Caco-2 (cell line): Measurements from ENCODE around the gene COL8A2. TPM values are rescaled to one million over a fixed set of nuclear protein-coding genes. Genes with fewer than 3 reads are reported as not detected.
A peak's percentile ranks its signal among the peaks of the same experiment; 100 is the strongest.

Source experiments
- BruUV-seq: library from RNA; stranded (reverse); fragments of 400-500 nt; replicated peaks from 2 replicates; lab custom pipeline; 2021; lab: Mats Ljungman, UMichigan
- CTCF ChIA-PET: fragments of 300-600 bp; sonication (Branson Sonifier 250); formaldehyde crosslinking; loops from one replicate; lab custom pipeline; 2022; ENCODE audit warnings: antibody characterized with exemption; lab: Charles Lee
- POLR2A ChIA-PET: fragments of 300-600 bp; sonication (Branson Sonifier 250); formaldehyde crosslinking; loops from one replicate; lab custom pipeline; 2022; ENCODE audit warnings: antibody characterized with exemption; lab: Charles Lee
- DNase-seq, 2 experiments: peaks; one replicate each; pipeline versions ENCODE4 v3.0.0 to v3.0.0-alpha.2; 2020 to 2022
- H3K27me3 ChIP-seq: replicated peaks from 2 replicates; pipeline ENCODE4 v1.6.0; 2011; ENCODE audit warnings: low read length; ENCODE audit not compliant: control insufficient read depth, insufficient read depth
- H3K36me3 ChIP-seq: 2 replicates; pipeline ENCODE4 v1.5.1; 2011; ENCODE audit warnings: low read length; ENCODE audit not compliant: control insufficient read depth, insufficient read depth
- H3K4me1 ChIP-seq: fragments of 250-450 bp; sonication (Bioruptor Pico); 2 replicates; pipeline ENCODE4 v1.5.1; 2020; ENCODE audit warnings: mild to moderate bottlenecking
- H3K4me3 ChIP-seq: 2 replicates; pipeline ENCODE4 v1.5.1; 2011; ENCODE audit warnings: low read depth, mild to moderate bottlenecking, control low read depth, low read length
- H3K9me3 ChIP-seq: fragments of 250-450 bp; sonication (Bioruptor Pico); 2 replicates; pipeline ENCODE4 v1.5.1; 2020; ENCODE audit warnings: mild to moderate bottlenecking, moderate library complexity
- H3K27ac Mint-ChIP-seq: one replicate; pipeline ENCODE4 v1.8.0; 2022; ENCODE audit warnings: mixed read lengths; ENCODE audit not compliant: unreplicated experiment
- H3K27me3 Mint-ChIP-seq: one replicate; pipeline ENCODE4 v1.8.0; 2022; ENCODE audit warnings: mixed read lengths; ENCODE audit not compliant: insufficient read depth, unreplicated experiment
- H3K36me3 Mint-ChIP-seq: one replicate; pipeline ENCODE4 v1.8.0; 2022; ENCODE audit warnings: mild to moderate bottlenecking, mixed read lengths; ENCODE audit not compliant: insufficient read depth, unreplicated experiment
- H3K4me1 Mint-ChIP-seq: one replicate; pipeline ENCODE4 v1.8.0; 2022; ENCODE audit warnings: low read depth, mixed read lengths; ENCODE audit not compliant: unreplicated experiment
- H3K4me3 Mint-ChIP-seq: one replicate; pipeline ENCODE4 v1.8.0; 2022; ENCODE audit warnings: mild to moderate bottlenecking, moderate library complexity, mixed read lengths; ENCODE audit not compliant: unreplicated experiment
- H3K9me3 Mint-ChIP-seq: one replicate; pipeline ENCODE4 v1.8.0; 2022; ENCODE audit warnings: mixed read lengths; ENCODE audit not compliant: unreplicated experiment
- intact Hi-C: fragments of 100-400 bp; cut with micrococcal nuclease; formaldehyde crosslinking; loops from one replicate; pipeline ENCODE4 v1.10.0; 2022; ENCODE audit not compliant: unreplicated experiment
- total RNA-seq: library from RNA; stranded (reverse); gene quantifications from 2 replicates; pipeline ENCODE4 v1.2.3, GENCODE V29; 2022
- TF ChIP-seq, protein P1 (sequence below), 2 experiments: fragments of 200-600 bp in 1 of 2; IDR thresholded peaks; 1 replicate in 1 of 2; 2 replicates in 1 of 2; pipeline versions ENCODE4 v1.5.1 to v1.8.0; 2011 to 2022; ENCODE audit warnings: antibody characterized with exemption in 1 of 2, control low read depth in 1 of 2, inconsistent platforms in 1 of 2, low read depth in 1 of 2, low read length in 1 of 2, mild to moderate bottlenecking in 1 of 2, moderate library complexity in 1 of 2; ENCODE audit not compliant: insufficient read depth in 1 of 2, severe bottlenecking in 1 of 2, unreplicated experiment in 1 of 2

The COL8A2 gene
- total RNA-seq, 1 experiment from 2014 or later: 0.18 TPM

DNA sequence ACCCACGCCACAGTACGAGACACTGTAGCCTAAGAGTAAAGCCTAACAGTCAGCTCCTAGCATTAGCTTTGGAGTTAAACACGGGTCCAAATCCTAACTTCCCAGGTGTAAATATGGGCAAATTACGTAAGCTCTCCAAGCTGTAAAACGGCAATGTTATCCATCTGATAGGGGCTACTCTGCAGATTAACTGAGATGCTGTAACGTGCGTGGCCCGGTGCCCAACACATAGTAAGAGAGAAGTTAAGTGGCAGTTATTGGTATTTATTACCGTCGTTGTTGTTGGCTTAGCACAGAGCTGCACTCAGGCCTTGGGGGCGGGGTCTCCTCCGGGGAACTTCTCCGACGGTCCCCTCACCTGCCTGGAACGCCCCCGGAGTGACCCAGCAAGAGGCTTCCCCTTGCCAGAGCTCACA, 23.8 kb upstream of the COL8A2 start:
- no peaks in the 10 kb centered on the region for H3K9me3 Mint-ChIP-seq
- no peaks in the 10 kb centered on the region for H3K9me3 ChIP-seq
- CTCF ChIA-PET: interaction anchor here (1.1 to 2.0 kb wide), 7 partner anchors 14 to 220 kb away, joined by 5 to 13 read pairs (median 9); partner anchors contain the start of gene THRAP3
- H3K27me3 ChIP-seq: no peaks in the 10 kb centered on the region
- DNase-seq: no peak
- peak overlapping the region; percentile 100 for H3K27ac Mint-ChIP-seq
- peaks cover 10% of the 10 kb centered on the region for H3K4me1 ChIP-seq
- TF ChIP-seq, protein P1, sequence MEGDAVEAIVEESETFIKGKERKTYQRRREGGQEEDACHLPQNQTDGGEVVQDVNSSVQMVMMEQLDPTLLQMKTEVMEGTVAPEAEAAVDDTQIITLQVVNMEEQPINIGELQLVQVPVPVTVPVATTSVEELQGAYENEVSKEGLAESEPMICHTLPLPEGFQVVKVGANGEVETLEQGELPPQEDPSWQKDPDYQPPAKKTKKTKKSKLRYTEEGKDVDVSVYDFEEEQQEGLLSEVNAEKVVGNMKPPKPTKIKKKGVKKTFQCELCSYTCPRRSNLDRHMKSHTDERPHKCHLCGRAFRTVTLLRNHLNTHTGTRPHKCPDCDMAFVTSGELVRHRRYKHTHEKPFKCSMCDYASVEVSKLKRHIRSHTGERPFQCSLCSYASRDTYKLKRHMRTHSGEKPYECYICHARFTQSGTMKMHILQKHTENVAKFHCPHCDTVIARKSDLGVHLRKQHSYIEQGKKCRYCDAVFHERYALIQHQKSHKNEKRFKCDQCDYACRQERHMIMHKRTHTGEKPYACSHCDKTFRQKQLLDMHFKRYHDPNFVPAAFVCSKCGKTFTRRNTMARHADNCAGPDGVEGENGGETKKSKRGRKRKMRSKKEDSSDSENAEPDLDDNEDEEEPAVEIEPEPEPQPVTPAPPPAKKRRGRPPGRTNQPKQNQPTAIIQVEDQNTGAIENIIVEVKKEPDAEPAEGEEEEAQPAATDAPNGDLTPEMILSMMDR (IDR thresholded peaks at IDR 0.05; ENCODE audit: insufficient read depth in 1 of 2, low read depth in 1 of 2, low read length in 1 of 2, severe bottlenecking in 1 of 2, unreplicated experiment in 1 of 2): no peak
- intact Hi-C loops: loop anchor here (1.0 to 5.0 kb wide), 5 partner anchors 39 to 136 kb away; partner anchors contain the start of gene THRAP3
- H3K36me3 ChIP-seq: no peaks in the 10 kb centered on the region
- H3K36me3 Mint-ChIP-seq: peaks cover 15% of the 10 kb centered on the region
- peak overlapping the region; percentile 60 for H3K4me3 ChIP-seq
- no peaks in the 10 kb centered on the region for H3K4me1 Mint-ChIP-seq
- no peaks in the 10 kb centered on the region for H3K27me3 Mint-ChIP-seq
- H3K4me3 Mint-ChIP-seq: peak overlapping the region; percentile 99
- POLR2A ChIA-PET: interaction anchor here (0.6 to 0.8 kb wide), 4 partner anchors 18 to 247 kb away, joined by 3 to 4 read pairs (median 4); partner anchors contain the start of gene THRAP3
- TSS peak; percentile 67 for BruUV-seq

DNA sequence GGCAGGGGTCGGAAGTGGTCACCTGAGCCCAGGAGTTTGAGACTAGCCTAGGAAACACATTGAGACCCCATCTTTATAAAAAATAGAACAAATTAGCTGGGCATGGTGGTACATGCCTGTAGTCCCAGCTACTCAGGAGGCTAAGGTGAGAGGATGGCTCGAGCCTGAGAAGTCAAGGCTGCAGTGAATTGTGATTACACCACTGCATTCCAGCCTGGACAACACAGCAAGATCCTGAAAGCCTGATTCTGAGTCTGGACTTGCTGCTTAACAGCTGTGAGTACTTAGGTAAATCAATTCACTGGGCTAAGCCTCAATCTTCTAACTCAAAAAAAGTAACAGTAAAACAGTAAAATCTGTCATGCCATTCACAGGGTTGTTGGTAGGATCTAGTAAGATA, 19.4 kb upstream of the COL8A2 start:
- no peaks in the 10 kb centered on the region for H3K9me3 ChIP-seq
- no peak overlapping the region for H3K4me3 ChIP-seq
- CTCF ChIA-PET: interaction anchor here (1.3 kb wide), 1 partner anchor 10 kb away, joined by 8 read pairs; no protein-coding TSS in a partner anchor
- H3K36me3 ChIP-seq: no peaks in the 10 kb centered on the region
- no peaks in the 10 kb centered on the region for H3K4me1 ChIP-seq
- intact Hi-C loops: no loop called here
- peaks cover 24% of the 10 kb centered on the region for H3K36me3 Mint-ChIP-seq
- BruUV-seq: no TSS peak
- TF ChIP-seq, protein P1 (IDR thresholded peaks at IDR 0.05; ENCODE audit: insufficient read depth in 1 of 2, low read depth in 1 of 2, low read length in 1 of 2, severe bottlenecking in 1 of 2, unreplicated experiment in 1 of 2): no peak
- POLR2A ChIA-PET: no interaction called here
- no peaks in the 10 kb centered on the region for H3K9me3 Mint-ChIP-seq
- no peaks in the 10 kb centered on the region for H3K27me3 Mint-ChIP-seq
- H3K4me1 Mint-ChIP-seq: no peaks in the 10 kb centered on the region
- no peak overlapping the region for H3K27ac Mint-ChIP-seq
- H3K4me3 Mint-ChIP-seq: no peak overlapping the region
- DNase-seq: no peak
- no peaks in the 10 kb centered on the region for H3K27me3 ChIP-seq

DNA sequence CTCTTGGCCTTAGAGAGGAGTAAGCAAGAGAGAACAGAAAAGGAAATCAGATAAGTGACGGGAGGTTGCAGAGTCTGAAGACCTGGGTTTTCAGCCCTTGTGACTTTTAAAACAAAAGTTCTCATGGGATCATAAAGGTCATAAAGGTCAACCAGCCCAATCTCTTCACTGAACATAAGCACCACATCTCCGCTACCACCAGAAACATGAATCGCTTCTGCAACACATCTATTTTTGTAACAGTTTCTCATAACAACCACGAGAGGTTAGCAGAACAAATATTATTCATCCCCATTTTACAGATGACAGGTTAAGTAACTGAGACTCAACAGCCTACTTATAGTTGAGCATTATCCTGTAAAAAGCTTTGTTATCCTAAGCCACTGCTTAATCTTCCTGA, 18.4 kb upstream of the COL8A2 start:
- no peaks in the 10 kb centered on the region for H3K27me3 Mint-ChIP-seq
- peaks cover 20% of the 10 kb centered on the region for H3K36me3 Mint-ChIP-seq
- POLR2A ChIA-PET: no interaction called here
- CTCF ChIA-PET: no interaction called here
- Histone ChIP-seq H3K9me3 (no peaks in the 10 kb centered on the region), H3K36me3 (no peaks in the 10 kb centered on the region), H3K4me3 (no peak overlapping the region), H3K27me3 (no peaks in the 10 kb centered on the region), H3K4me1 (no peaks in the 10 kb centered on the region)
- H3K4me1 Mint-ChIP-seq: no peaks in the 10 kb centered on the region
- no TSS peak for BruUV-seq
- no peak overlapping the region for H3K27ac Mint-ChIP-seq
- no peak overlapping the region for H3K4me3 Mint-ChIP-seq
- intact Hi-C loops: no loop called here
- H3K9me3 Mint-ChIP-seq: no peaks in the 10 kb centered on the region
- no peak for DNase-seq
- TF ChIP-seq, protein P1 (IDR thresholded peaks at IDR 0.05; ENCODE audit: insufficient read depth in 1 of 2, low read depth in 1 of 2, low read length in 1 of 2, severe bottlenecking in 1 of 2, unreplicated experiment in 1 of 2): no peak
